HCT116 (cell line): Measurements from ENCODE around the gene SEMA4D. TPM values are rescaled to one million over a fixed set of nuclear protein-coding genes. Genes with fewer than 3 reads are reported as not detected.

ENCODE experiments used
- ATAC-seq: fragments of 200-7000 bp; cut with Tn5 transposase; 2 replicates; pipeline ENCODE4 v1.9.1; 2020; ENCODE audit warnings: mild to moderate bottlenecking, moderate library complexity
- BruUV-seq: library from RNA; stranded (reverse); fragments of 400-500 nt; replicated peaks from 2 replicates; lab custom pipeline; 2021; lab: Mats Ljungman, UMichigan
- CTCF ChIA-PET: fragments of 300-600 bp; sonication (Branson Sonifier 250); formaldehyde crosslinking; loops from one replicate; lab custom pipeline; 2021; ENCODE audit warnings: antibody characterized with exemption; lab: Charles Lee
- POLR2A ChIA-PET: fragments of 300-600, 350-600 bp; sonication (Branson Sonifier 250); formaldehyde crosslinking; loops from one replicate; lab custom pipeline; 2021; ENCODE audit warnings: antibody characterized with exemption; lab: Charles Lee
- RAD21 ChIA-PET, 2 experiments: fragments of 300-600 bp; sonication (Branson Sonifier 250); formaldehyde crosslinking; loops; one replicate each; lab custom pipeline; 2023; ENCODE audit warnings: low total read pairs in 2 of 2; ENCODE audit not compliant: uncharacterized antibody in 2 of 2, unreplicated experiment in 2 of 2, low non-redundant PET in 1 of 2; lab: Charles Lee
- DNase-seq: peaks from one replicate; pipeline ENCODE4 v3.0.0-alpha.2; 2010; ENCODE audit warnings: low read depth, low spot score
- H2AFZ ChIP-seq: fragments of 200-600 bp; shearing (Covaris generic), sonication (generic); 2 replicates; pipeline ENCODE4 v1.6.1; 2017; ENCODE audit warnings: low read depth, mixed run types, mixed read lengths, antibody characterized with exemption, low read length; ENCODE audit not compliant: poor library complexity, severe bottlenecking
- H3K27ac ChIP-seq: 2 replicates; pipeline ENCODE4 v1.5.1; 2012; ENCODE audit warnings: low read depth, low read length
- H3K27me3 ChIP-seq: fragments of 200-600 bp; sonication (generic); 2 replicates; pipeline ENCODE4 v1.6.1; 2016; ENCODE audit warnings: mixed run types, low read length, mixed read lengths; ENCODE audit not compliant: insufficient read depth
- H3K36me3 ChIP-seq, 2 experiments: fragments of 200-500 bp in 1 of 2; fragments of 200-600 bp in 1 of 2; sonication (Bioruptor generic) in 1 of 2; sonication (generic) in 1 of 2; 2 replicates each; pipeline versions ENCODE4 v1.5.1 to v1.6.1; 2014 to 2016; ENCODE audit warnings: low read length in 2 of 2, inconsistent platforms in 1 of 2, mixed read lengths in 1 of 2, mixed run types in 1 of 2; ENCODE audit not compliant: insufficient read depth in 2 of 2, control insufficient read depth in 1 of 2
- H3K4me1 ChIP-seq, 2 experiments: fragments of 200-600 bp in 1 of 2; sonication (generic) in 1 of 2; 2 replicates each; pipeline versions ENCODE4 v1.5.1 to v1.6.1; 2012 to 2017; ENCODE audit warnings: low read length in 2 of 2, inconsistent platforms in 1 of 2, mild to moderate bottlenecking in 1 of 2, mixed read lengths in 1 of 2, mixed run types in 1 of 2, moderate library complexity in 1 of 2; ENCODE audit not compliant: insufficient read depth in 2 of 2, control insufficient read depth in 1 of 2
- H3K4me2 ChIP-seq: fragments of 200-600 bp; sonication (generic); 2 replicates; pipeline ENCODE4 v1.6.1; 2017; ENCODE audit warnings: mixed run types, low read length, mixed read lengths
- H3K4me3 ChIP-seq, 2 experiments: fragments of 200-600 bp in 1 of 2; sonication (generic) in 1 of 2; replicated peaks in 1 of 2; 2 replicates each; pipeline ENCODE4 v1.5.1; 2011 to 2016; ENCODE audit warnings: low read length in 2 of 2, control low read depth in 1 of 2, low read depth in 1 of 2, mild to moderate bottlenecking in 1 of 2, mixed read lengths in 1 of 2, mixed run types in 1 of 2
- H3K79me2 ChIP-seq: fragments of 200-600 bp; sonication (generic); 2 replicates; pipeline ENCODE4 v1.6.1; 2017; ENCODE audit warnings: mild to moderate bottlenecking, mixed run types, low read length, moderate library complexity, mixed read lengths; ENCODE audit not compliant: insufficient read depth
- H3K9ac ChIP-seq: fragments of 200-600 bp; sonication (generic); 2 replicates; pipeline ENCODE4 v1.6.1; 2016; ENCODE audit warnings: low read length, mixed read lengths
- H3K9me2 ChIP-seq: fragments of 200-600 bp; sonication (generic), shearing (Covaris generic); 2 replicates; pipeline ENCODE4 v1.6.1; 2017; ENCODE audit warnings: mixed run types, mild to moderate bottlenecking, moderate library complexity; ENCODE audit not compliant: insufficient read depth
- H3K9me3 ChIP-seq, 2 experiments: fragments of 200-500 bp in 1 of 2; fragments of 200-600 bp in 1 of 2; sonication (Bioruptor generic) in 1 of 2; sonication (generic) in 1 of 2; 2 replicates each; pipeline ENCODE4 v1.6.1; 2014 to 2017; ENCODE audit warnings: low read length in 2 of 2, mixed read lengths in 2 of 2, inconsistent platforms in 1 of 2, low read depth in 1 of 2, mild to moderate bottlenecking in 1 of 2, mixed run types in 1 of 2, moderate library complexity in 1 of 2; ENCODE audit not compliant: control insufficient read depth in 1 of 2, insufficient read depth in 1 of 2
- H4K20me1 ChIP-seq: fragments of 200-600 bp; sonication (generic), shearing (Covaris generic); 2 replicates; pipeline ENCODE4 v1.6.1; 2017; ENCODE audit warnings: mixed run types, mild to moderate bottlenecking, moderate library complexity; ENCODE audit not compliant: insufficient read depth
- ATF3 ChIP-seq: IDR thresholded peaks from 2 replicates; pipeline ENCODE4 v1.6.1; 2012
- CBX3 ChIP-seq: IDR thresholded peaks from 2 replicates; pipeline ENCODE4 v1.6.1; 2012; ENCODE audit warnings: low read depth
- ELF1 ChIP-seq: IDR thresholded peaks from 2 replicates; pipeline ENCODE4 v1.6.1; 2012; ENCODE audit warnings: low read depth, borderline replicate concordance
- EZH2 ChIP-seq: fragments of 200-600 bp; sonication (generic); IDR thresholded peaks from 2 replicates; pipeline ENCODE4 v1.6.1; 2017; ENCODE audit warnings: antibody characterized with exemption, mixed run types
- EZH2phosphoT487 ChIP-seq: fragments of 200-600 bp; IDR thresholded peaks from 2 replicates; pipeline ENCODE4 v1.6.1; 2018; ENCODE audit warnings: antibody characterized with exemption, borderline replicate concordance
- JUND ChIP-seq: IDR thresholded peaks from 2 replicates; pipeline ENCODE4 v1.6.1; 2012
- POLR2A ChIP-seq: IDR thresholded peaks from 2 replicates; pipeline ENCODE4 v1.7.0; 2011; ENCODE audit warnings: borderline replicate concordance; ENCODE audit not compliant: insufficient read depth, insufficient read length; ENCODE audit errors: extremely low read depth
- REST ChIP-seq: IDR thresholded peaks from 2 replicates; pipeline ENCODE4 v1.6.1; 2012; ENCODE audit warnings: low read depth
- ZNF274 ChIP-seq: fragments of 200-500 bp; sonication (Bioruptor generic); IDR thresholded peaks from 2 replicates; pipeline ENCODE4 v1.6.1; 2014; ENCODE audit warnings: mild to moderate bottlenecking, low read depth, low read length, inconsistent platforms
- intact Hi-C: fragments of 100-400 bp; cut with micrococcal nuclease; formaldehyde crosslinking; loops from 2 replicates; pipeline ENCODE4 v1.10.0; 2022
- total RNA-seq: library from RNA; stranded (reverse); gene quantifications from one replicate; pipeline ENCODE4 v1.2.1, GENCODE V29; 2021; ENCODE audit not compliant: unreplicated experiment

The SEMA4D gene
- total RNA-seq, 1 experiment from 2014 or later = 32.0 TPM

GRCh38 chr9:89361031-89361430 is 136.9 kb downstream of the SEMA4D start:
- H3K36me3 ChIP-seq = peaks cover 17 to 23% of the 10 kb centered on the region in 2 experiments; a peak in 3 of 4 replicates
- TF ChIP-seq JUND (no peak), ELF1 (no peak), REST (no peak), CBX3 (no peak), POLR2A (no peak), EZH2 (no peak), ZNF274 (no peak), EZH2phosphoT487 (no peak), ATF3 (no peak)
- TF ChIP-seq, all 23 proteins: peak for 0
- ATAC-seq (no peak), DNase-seq (no peak)
- Histone ChIP-seq H3K4me3 (no peak overlapping the region), H3K4me1 (no peaks in the 10 kb centered on the region), H3K27ac (no peak overlapping the region), H4K20me1 (no peaks in the 10 kb centered on the region), H2AFZ (no peak overlapping the region), H3K9ac (no peak overlapping the region), H3K79me2 (no peaks in the 10 kb centered on the region), H3K9me2 (no peaks in the 10 kb centered on the region), H3K9me3 (no peaks in the 10 kb centered on the region), H3K4me2 (no peak overlapping the region), H3K27me3 (no peaks in the 10 kb centered on the region)
- CTCF ChIA-PET = no interaction called here
- no TSS peak for BruUV-seq
- RAD21 ChIA-PET = no interaction called here
- intact Hi-C loops = no loop called here
- POLR2A ChIA-PET = no interaction called here
